Stomach (tissue), 4 donors: ENCODE results near the gene DCX.

ENCODE experiments used
- EP300 ChIP-seq: sonication (generic); formaldehyde crosslinking; IDR thresholded peaks from one replicate; pipeline ENCODE4 v1.6.1; 2017; ENCODE audit warnings: antibody characterized with exemption
- TF ChIP-seq, protein P1 (sequence below), 7 experiments: fragments of 450-650 bp in 4 of 7; fragments of 200-600 bp in 3 of 7; sonication (generic) in 3 of 7; IDR thresholded peaks; one replicate each; pipeline ENCODE4 v1.5.1; 2016 to 2019; ENCODE audit warnings: antibody characterized with exemption in 7 of 7, control low read depth in 2 of 7, mild to moderate bottlenecking in 1 of 7

GRCh38 chrX:111353793-111354192 lies 58.2 kb downstream of the DCX start:
- TF ChIP-seq, protein P1, sequence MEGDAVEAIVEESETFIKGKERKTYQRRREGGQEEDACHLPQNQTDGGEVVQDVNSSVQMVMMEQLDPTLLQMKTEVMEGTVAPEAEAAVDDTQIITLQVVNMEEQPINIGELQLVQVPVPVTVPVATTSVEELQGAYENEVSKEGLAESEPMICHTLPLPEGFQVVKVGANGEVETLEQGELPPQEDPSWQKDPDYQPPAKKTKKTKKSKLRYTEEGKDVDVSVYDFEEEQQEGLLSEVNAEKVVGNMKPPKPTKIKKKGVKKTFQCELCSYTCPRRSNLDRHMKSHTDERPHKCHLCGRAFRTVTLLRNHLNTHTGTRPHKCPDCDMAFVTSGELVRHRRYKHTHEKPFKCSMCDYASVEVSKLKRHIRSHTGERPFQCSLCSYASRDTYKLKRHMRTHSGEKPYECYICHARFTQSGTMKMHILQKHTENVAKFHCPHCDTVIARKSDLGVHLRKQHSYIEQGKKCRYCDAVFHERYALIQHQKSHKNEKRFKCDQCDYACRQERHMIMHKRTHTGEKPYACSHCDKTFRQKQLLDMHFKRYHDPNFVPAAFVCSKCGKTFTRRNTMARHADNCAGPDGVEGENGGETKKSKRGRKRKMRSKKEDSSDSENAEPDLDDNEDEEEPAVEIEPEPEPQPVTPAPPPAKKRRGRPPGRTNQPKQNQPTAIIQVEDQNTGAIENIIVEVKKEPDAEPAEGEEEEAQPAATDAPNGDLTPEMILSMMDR (IDR thresholded peaks at IDR 0.05), result no peak
- TF ChIP-seq EP300, result no peak
